Measurements from ENCODE around the gene GRIA4. TPM values are rescaled to one million over a fixed set of nuclear protein-coding genes. Genes with fewer than 3 reads are reported as not detected.
"Not testable (repeated sequence)": the region's sequence is repeated elsewhere in the genome, so short reads cannot be mapped to it uniquely, and the experiment has no call there.

The GRIA4 gene
- total RNA-seq, 1 donor from 2014 or later: not detected

- no peak for DNase-seq (ENCODE audit: low spot score)
These were observed 249.0 kb downstream of the GRIA4 start for GRCh38 chr11:105858841-105859240.

- DNase-seq (ENCODE audit: low spot score): no peak
These were observed 250.2 kb downstream of the GRIA4 start for GRCh38 chr11:105860105-105860504.

- DNase-seq (ENCODE audit: low spot score): no peak
These were observed 251.4 kb downstream of the GRIA4 start for GRCh38 chr11:105861225-105861624.

GRCh38 chr11:105862736-105863367, 253.0 kb downstream of the GRIA4 start:
- DNase-seq (ENCODE audit: low spot score): no peak

GRCh38 chr11:105863523-105863922, 253.7 kb downstream of the GRIA4 start:
- DNase-seq (ENCODE audit: low spot score): no peak

- no peak for DNase-seq (ENCODE audit: low spot score)
These were observed 257.9 kb downstream of the GRIA4 start for GRCh38 chr11:105867742-105868141.

GRCh38 chr11:105868762-105869285, 259.0 kb downstream of the GRIA4 start:
- no peak for DNase-seq (ENCODE audit: low spot score)

GRCh38 chr11:105870516-105871113, 260.7 kb downstream of the GRIA4 start:
- DNase-seq (ENCODE audit: low spot score): no peak

GRCh38 chr11:105878510-105878909, 268.6 kb downstream of the GRIA4 start:
- DNase-seq (ENCODE audit: low spot score): no peak

- DNase-seq (ENCODE audit: low spot score): not testable (repeated sequence)
These were observed 269.1 kb downstream of the GRIA4 start for GRCh38 chr11:105878927-105879326.

- no peak for DNase-seq (ENCODE audit: low spot score)
These were observed 271.2 kb downstream of the GRIA4 start for GRCh38 chr11:105881027-105881426.

- no peak for DNase-seq (ENCODE audit: low spot score)
These were observed 274.6 kb downstream of the GRIA4 start for GRCh38 chr11:105884436-105884835.

GRCh38 chr11:105891685-105892084, 281.8 kb downstream of the GRIA4 start:
- no peak for DNase-seq (ENCODE audit: low spot score)

GRCh38 chr11:105897161-105897560, 287.3 kb downstream of the GRIA4 start:
- DNase-seq (ENCODE audit: low spot score): no peak

GRCh38 chr11:105899772-105900171, 289.9 kb downstream of the GRIA4 start:
- DNase-seq (ENCODE audit: low spot score): no peak

GRCh38 chr11:105900515-105901035, 290.7 kb downstream of the GRIA4 start:
- no peak for DNase-seq (ENCODE audit: low spot score)

- no peak for DNase-seq (ENCODE audit: low spot score)
These were observed 293.2 kb downstream of the GRIA4 start for GRCh38 chr11:105903113-105903512.

- no peak for DNase-seq (ENCODE audit: low spot score)
These were observed 296.6 kb downstream of the GRIA4 start for GRCh38 chr11:105906517-105906916.

GRCh38 chr11:105907319-105907718, 297.4 kb downstream of the GRIA4 start:
- DNase-seq (ENCODE audit: low spot score): no peak

- no peak for DNase-seq (ENCODE audit: low spot score)
These were observed 300.3 kb downstream of the GRIA4 start for GRCh38 chr11:105910095-105910715.

- DNase-seq (ENCODE audit: low spot score): no peak
These were observed 301.6 kb downstream of the GRIA4 start for GRCh38 chr11:105911454-105911853.

GRCh38 chr11:105912666-105913065, 302.8 kb downstream of the GRIA4 start:
- DNase-seq (ENCODE audit: low spot score): no peak

- DNase-seq (ENCODE audit: low spot score): no peak
These were observed 305.1 kb downstream of the GRIA4 start for GRCh38 chr11:105915021-105915420.
